Keratinocyte (primary cell): ENCODE results near the gene ADGRD1. TPM values are rescaled to one million over a fixed set of nuclear protein-coding genes. Genes with fewer than 3 reads are reported as not detected.

ENCODE experiments used
- DNase-seq: peaks from one replicate; pipeline ENCODE4 v3.0.0-alpha.2; 2011; ENCODE audit warnings: low read depth, missing footprints, low spot score
- FAIRE-seq: peaks from 2 replicates; lab custom pipeline; 2011; peaks lifted over from hg19 to GRCh38; lab: Jason Lieb, UNC
- H2AFZ ChIP-seq: 2 replicates; pipeline ENCODE4 v1.6.0; 2012; ENCODE audit warnings: low read length, control low read depth, inconsistent platforms; ENCODE audit not compliant: control insufficient read depth
- H3K27ac ChIP-seq: 2 replicates; pipeline ENCODE4 v1.5.1; 2011; ENCODE audit warnings: low read length; ENCODE audit not compliant: control insufficient read depth, insufficient read depth
- H3K27me3 ChIP-seq: 3 replicates; pipeline ENCODE4 v1.6.0; 2011; ENCODE audit warnings: low read length; ENCODE audit not compliant: control insufficient read depth, insufficient read depth; ENCODE audit errors: extremely low read depth
- H3K36me3 ChIP-seq, 2 experiments: 2 replicates in 1 of 2; 3 replicates in 1 of 2; pipeline ENCODE4 v1.5.1; 2011; ENCODE audit warnings: low read length in 2 of 2, mild to moderate bottlenecking in 1 of 2; ENCODE audit not compliant: control insufficient read depth in 2 of 2, insufficient read depth in 2 of 2; ENCODE audit errors: extremely low read depth in 1 of 2
- H3K4me1 ChIP-seq: 3 replicates; pipeline ENCODE4 v1.5.1; 2011; ENCODE audit warnings: low read length; ENCODE audit not compliant: control insufficient read depth, insufficient read depth; ENCODE audit errors: extremely low read depth
- H3K4me2 ChIP-seq: 3 replicates; pipeline ENCODE4 v1.6.0; 2011; ENCODE audit warnings: low read depth, low read length; ENCODE audit not compliant: control insufficient read depth, insufficient read depth; ENCODE audit errors: extremely low read depth
- H3K4me3 ChIP-seq, 3 experiments: fragments of 200-600 bp in 1 of 3; sonication (generic) in 1 of 3; 2 replicates in 2 of 3; 3 replicates in 1 of 3; pipeline ENCODE4 v1.5.1; 2011 to 2016; ENCODE audit warnings: low read length in 3 of 3, mild to moderate bottlenecking in 3 of 3, control low read depth in 2 of 3, inconsistent platforms in 1 of 3, low read depth in 1 of 3, mixed read lengths in 1 of 3, mixed run types in 1 of 3, moderate library complexity in 1 of 3; ENCODE audit not compliant: control insufficient read depth in 2 of 3, insufficient read depth in 2 of 3; ENCODE audit errors: extremely low read depth in 1 of 3
- H3K79me2 ChIP-seq: 2 replicates; pipeline ENCODE4 v1.6.0; 2012; ENCODE audit warnings: low read length; ENCODE audit not compliant: control insufficient read depth, insufficient read depth
- H3K9ac ChIP-seq: 3 replicates; pipeline ENCODE4 v1.6.0; 2011; ENCODE audit warnings: low read length; ENCODE audit not compliant: control insufficient read depth, insufficient read depth; ENCODE audit errors: extremely low read depth
- H3K9me1 ChIP-seq: 3 replicates; pipeline ENCODE4 v1.6.0; 2011; ENCODE audit warnings: low read length; ENCODE audit not compliant: control insufficient read depth, insufficient read depth; ENCODE audit errors: extremely low read depth
- H3K9me3 ChIP-seq: 2 replicates; pipeline ENCODE4 v1.5.1; 2012; ENCODE audit warnings: low read depth, low read length; ENCODE audit not compliant: control insufficient read depth
- H4K20me1 ChIP-seq: 3 replicates; pipeline ENCODE4 v1.6.0; 2011; ENCODE audit warnings: low read length; ENCODE audit not compliant: control insufficient read depth, insufficient read depth; ENCODE audit errors: extremely low read depth
- EZH2 ChIP-seq: IDR thresholded peaks from one replicate; pipeline ENCODE4 v1.6.1; 2012; ENCODE audit warnings: inconsistent platforms, mild to moderate bottlenecking, low read length, moderate library complexity
- dilution Hi-C: fragments of 300-500 bp; cut with MboI; formaldehyde crosslinking; loops from one replicate; pipeline ENCODE4 v1.7.0; 2020; ENCODE audit warnings: low sequenced_read_pairs; ENCODE audit not compliant: extremely low pct_ligation_motif_present
- polyA plus RNA-seq, 5 experiments: library from polyadenylated mRNA; depleted of rRNA in 3 of 5; stranded (reverse) in 3 of 5; stranded (forward) in 1 of 5; unstranded in 1 of 5; fragments of >200 nt; gene quantifications; 1 replicate in 1 of 5; 2 replicates in 3 of 5; 3 replicates in 1 of 5; pipeline versions ENCODE4 v1.2.1 to v1.2.3, GENCODE V29; 2011 to 2012; ENCODE audit warnings: missing spikeins in 2 of 5, low read depth in 1 of 5, low replicate concordance in 1 of 5
- TF ChIP-seq, protein P1 (sequence below), 3 experiments: IDR thresholded peaks in 1 of 3; conservative IDR thresholded peaks in 1 of 3; optimal IDR thresholded peaks in 1 of 3; 2 replicates in 2 of 3; 3 replicates in 1 of 3; pipeline versions ENCODE3 to v1.5.1; 2011; ENCODE audit warnings: low read length in 3 of 3, mild to moderate bottlenecking in 3 of 3, moderate library complexity in 2 of 3, control low read depth in 1 of 3, inconsistent platforms in 1 of 3; ENCODE audit not compliant: insufficient read depth in 2 of 3; ENCODE audit errors: extremely low read depth in 1 of 3

ADGRD1 gene
- polyA plus RNA-seq, 1 donor (not counting 4 experiments of a cell fraction or from before 2014, with no cell fraction given): not detected

DNA sequence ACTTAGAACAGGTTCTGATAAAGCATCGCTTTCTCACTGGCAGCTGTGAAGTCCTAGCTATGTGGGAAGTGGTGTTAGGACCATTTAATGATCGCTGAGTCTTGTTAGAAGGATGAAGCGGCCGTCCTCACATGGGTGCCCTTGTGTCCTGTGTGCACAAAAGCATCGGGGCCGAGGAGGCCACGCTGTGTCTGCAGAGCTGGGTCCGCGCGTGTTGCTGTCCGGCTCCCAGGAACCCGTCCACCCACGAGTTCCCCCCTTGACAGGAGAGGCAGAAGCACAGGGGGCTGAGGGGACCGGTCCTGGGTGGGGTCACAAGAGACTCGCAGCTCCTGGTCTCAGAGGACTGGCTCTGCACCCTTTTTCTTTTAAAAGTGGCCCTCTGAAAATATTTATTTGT, 90.4 kb downstream of the ADGRD1 start:
- DNase-seq: no peak
- Histone ChIP-seq H3K9me1 (no peaks in the 10 kb centered on the region), H4K20me1 (no peaks in the 10 kb centered on the region)

DNA sequence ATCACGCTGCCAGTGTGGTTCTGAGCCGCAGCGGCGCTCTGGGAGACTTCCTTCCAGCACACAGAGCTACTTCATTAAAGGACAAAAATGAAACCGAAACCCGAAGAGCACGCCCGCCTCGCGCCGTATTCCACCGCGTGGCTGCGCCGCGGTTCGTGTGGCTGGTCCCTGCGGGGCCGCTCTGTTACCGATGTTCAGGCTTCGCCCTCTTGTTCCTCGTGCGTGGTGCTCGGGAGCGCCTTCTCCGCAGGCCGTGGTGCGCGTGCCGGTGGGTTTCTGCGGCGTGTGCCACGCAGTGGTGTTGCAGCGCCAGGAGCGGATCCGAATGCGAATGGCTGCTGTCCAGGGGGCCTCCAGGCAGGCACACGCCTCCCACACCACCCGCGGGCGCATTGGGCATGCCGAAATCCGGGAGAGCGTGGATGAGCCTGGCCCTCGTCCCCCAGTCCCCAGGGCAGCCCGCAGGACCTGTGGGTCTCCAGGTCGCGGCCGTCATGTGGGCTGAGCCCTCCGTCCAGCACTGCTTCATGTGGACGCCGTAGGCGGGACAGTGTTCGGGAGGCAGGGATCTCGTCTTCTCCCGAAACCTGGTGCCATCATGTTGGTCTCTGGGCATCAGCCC, 91.2 kb downstream of the ADGRD1 start:
- dilution Hi-C loops: no loop called here

More for the DNA sequence above, 90.4 kb downstream of the ADGRD1 start:
- Histone ChIP-seq H3K4me3 (no peak overlapping the region), H3K4me2 (no peak overlapping the region), H3K27ac (no peak overlapping the region), H2AFZ (no peak overlapping the region), H3K9ac (no peak overlapping the region), H3K9me3 (peaks cover 6% of the 10 kb centered on the region), H3K79me2 (no peaks in the 10 kb centered on the region), H3K27me3 (no peaks in the 10 kb centered on the region), H3K36me3 (no peaks in the 10 kb centered on the region), H3K4me1 (no peaks in the 10 kb centered on the region)
- no peak for FAIRE-seq
- TF ChIP-seq, protein P1, sequence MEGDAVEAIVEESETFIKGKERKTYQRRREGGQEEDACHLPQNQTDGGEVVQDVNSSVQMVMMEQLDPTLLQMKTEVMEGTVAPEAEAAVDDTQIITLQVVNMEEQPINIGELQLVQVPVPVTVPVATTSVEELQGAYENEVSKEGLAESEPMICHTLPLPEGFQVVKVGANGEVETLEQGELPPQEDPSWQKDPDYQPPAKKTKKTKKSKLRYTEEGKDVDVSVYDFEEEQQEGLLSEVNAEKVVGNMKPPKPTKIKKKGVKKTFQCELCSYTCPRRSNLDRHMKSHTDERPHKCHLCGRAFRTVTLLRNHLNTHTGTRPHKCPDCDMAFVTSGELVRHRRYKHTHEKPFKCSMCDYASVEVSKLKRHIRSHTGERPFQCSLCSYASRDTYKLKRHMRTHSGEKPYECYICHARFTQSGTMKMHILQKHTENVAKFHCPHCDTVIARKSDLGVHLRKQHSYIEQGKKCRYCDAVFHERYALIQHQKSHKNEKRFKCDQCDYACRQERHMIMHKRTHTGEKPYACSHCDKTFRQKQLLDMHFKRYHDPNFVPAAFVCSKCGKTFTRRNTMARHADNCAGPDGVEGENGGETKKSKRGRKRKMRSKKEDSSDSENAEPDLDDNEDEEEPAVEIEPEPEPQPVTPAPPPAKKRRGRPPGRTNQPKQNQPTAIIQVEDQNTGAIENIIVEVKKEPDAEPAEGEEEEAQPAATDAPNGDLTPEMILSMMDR (optimal IDR thresholded peaks at IDR 0.05 in 1 of 3, IDR thresholded peaks at IDR 0.05 in 1 of 3, conservative IDR thresholded peaks at IDR 0.05 in 1 of 3; ENCODE audit: extremely low read depth in 1 of 3, insufficient read depth in 2 of 3, low read length in 3 of 3): no peak
- dilution Hi-C loops: no loop called here

More for the DNA sequence above, 91.2 kb downstream of the ADGRD1 start:
- H3K4me3 ChIP-seq: no peak overlapping the region
- TF ChIP-seq EZH2: no peak
- TF ChIP-seq, protein P1 (optimal IDR thresholded peaks at IDR 0.05 in 1 of 3, IDR thresholded peaks at IDR 0.05 in 1 of 3, conservative IDR thresholded peaks at IDR 0.05 in 1 of 3; ENCODE audit: extremely low read depth in 1 of 3, insufficient read depth in 2 of 3, low read length in 3 of 3): no peak
- no peaks in the 10 kb centered on the region for H3K36me3 ChIP-seq
- DNase-seq: no peak
- no peak for FAIRE-seq
- no peak overlapping the region for H3K4me2 ChIP-seq
- no peak overlapping the region for H3K9ac ChIP-seq
- no peaks in the 10 kb centered on the region for H4K20me1 ChIP-seq
- H3K27me3 ChIP-seq: no peaks in the 10 kb centered on the region
- no peak overlapping the region for H3K27ac ChIP-seq
- peaks cover 6% of the 10 kb centered on the region for H3K9me3 ChIP-seq
- H3K79me2 ChIP-seq: no peaks in the 10 kb centered on the region
- H3K9me1 ChIP-seq: no peaks in the 10 kb centered on the region
- H3K4me1 ChIP-seq: no peaks in the 10 kb centered on the region
- H2AFZ ChIP-seq: no peak overlapping the region
